ENCODE data around the gene SMPD4.
"Not testable (repeated sequence)": the region's sequence is repeated elsewhere in the genome, so short reads cannot be mapped to it uniquely, and the experiment has no call there.

Gene SMPD4

DNA sequence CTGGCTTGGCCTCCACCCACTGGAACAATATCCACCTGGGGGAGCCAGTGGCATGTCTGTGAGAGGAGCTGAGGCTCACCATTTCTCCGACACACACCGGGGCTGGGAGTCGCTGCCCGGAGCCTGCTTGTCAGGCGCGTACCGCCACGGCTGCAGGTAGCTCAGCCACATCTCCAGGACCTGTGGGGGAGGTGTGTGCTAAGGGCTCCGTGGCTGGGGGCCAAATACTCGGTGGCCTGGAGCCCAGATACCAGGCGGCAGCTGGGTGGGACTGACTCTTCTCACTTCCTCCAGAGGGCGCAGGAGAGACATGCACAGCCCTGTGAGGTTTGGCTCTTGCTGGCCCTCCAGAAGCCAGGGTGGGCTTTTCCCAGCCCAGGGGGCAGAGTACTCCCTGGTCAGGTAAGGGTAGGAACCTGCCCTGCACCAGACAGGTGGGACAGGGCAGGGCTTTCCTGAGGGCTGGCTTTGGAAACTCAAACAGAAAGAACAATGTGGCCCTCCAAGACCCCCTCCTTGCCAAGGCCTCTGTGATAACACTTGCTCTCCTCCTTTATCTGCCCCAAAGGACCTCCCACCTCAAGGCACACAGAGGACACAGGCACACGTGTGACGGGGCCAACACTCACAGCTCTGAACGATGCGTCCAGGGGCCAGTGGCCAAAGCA, 25.3 kb downstream of the SMPD4 start:
- DNase-seq, result peak; percentile 19

DNA sequence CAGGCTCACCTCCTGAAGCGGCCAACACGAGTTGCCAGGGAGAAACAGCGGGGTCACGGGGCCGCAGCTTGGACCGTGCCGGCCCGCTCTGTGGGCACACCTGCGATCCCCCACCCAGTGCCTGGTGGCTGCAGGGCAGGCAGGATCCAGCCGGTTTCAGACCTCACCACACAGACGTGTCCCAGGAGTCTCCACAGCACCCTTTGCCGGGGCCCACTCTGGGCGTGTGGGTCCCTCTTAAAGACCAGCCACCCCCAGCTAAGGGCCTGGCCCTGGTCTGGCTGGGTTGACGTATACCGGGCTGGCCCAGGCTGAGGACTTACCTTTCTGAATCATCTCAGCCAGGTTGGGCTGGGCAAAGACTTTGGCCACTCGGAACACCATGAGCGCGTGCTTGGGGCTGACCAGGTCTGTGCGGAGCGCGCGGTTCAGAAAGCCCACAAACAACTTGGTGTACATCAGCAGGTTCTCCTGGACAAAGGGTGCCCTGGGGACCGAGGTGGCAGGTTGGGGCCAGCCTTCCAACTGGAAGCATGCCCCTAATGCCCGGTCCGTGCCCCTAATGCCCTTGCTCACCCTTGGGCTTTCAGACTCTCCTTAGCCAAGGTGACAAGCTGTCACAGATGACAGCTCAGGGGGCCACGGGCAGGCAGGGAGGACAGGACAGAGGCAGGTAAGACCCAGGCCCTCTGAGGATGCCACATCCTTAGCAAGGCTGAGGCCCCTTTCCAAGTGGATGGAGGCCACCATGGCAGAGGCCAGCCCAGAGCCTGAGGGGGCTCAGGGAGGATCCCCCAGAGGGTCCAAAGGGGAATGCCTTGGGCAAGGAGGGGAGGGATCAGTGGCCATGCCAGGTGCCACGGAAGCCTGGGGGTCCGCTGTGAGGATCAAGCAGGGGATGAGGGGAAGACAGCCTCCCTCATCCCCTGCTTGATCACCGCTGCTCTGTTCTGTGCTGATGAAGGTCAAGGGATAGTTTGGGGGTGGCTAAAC, 26.3 kb downstream of the SMPD4 start:
- DNase-seq, result no peak

DNA sequence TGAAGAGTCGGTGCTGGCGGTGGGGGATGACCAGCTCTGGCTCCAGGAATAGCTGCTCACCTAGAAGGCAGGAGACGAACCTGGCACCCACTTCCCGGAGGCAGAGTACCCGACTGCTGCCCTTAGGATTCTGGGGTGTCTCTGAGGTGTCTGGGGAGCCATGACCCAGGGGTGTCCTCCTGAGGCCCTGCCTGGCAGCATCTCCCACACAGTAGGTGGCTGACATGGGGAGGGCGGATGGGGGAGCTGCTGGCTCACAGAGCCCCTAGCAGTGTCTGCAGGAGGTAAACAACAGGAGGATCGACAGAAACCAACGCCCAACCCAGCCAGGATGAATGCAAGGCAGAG, 27.0 kb downstream of the SMPD4 start:
- not testable (repeated sequence) for DNase-seq

DNA sequence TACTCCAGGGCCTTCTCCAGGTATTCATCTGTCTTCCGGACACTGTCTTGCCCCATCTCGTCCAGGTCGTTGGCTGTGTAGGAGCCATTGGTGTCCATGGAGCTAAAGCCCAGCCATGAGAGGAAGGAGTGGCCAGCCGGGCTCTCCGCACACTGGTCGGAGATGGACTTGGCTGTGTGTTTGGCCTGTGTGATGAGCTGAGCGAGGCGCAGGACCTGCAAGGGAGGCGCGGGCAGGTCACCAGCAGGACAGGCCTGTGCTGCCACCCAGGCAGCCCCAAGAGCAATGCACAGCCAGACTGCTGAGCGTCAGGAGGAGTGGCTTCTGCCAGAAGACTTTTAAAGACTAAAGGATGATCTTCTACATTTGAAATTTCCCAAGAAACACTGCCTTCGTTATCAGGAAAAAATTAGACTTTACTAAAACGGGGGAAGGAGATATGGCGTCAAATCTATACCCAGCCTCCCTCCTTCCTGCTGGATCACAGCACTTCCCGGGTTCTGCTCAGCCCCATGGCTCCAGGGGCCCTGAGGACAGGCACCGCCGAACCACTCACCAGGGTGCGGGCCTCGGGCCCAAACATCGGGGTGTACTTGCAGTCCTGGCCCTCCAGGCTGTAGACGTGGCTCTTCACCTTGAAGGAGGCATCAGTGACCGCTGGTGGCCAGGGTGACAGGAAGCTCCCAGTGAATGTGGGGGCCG, 27.5 kb downstream of the SMPD4 start:
- DNase-seq, result not testable (repeated sequence)

DNA sequence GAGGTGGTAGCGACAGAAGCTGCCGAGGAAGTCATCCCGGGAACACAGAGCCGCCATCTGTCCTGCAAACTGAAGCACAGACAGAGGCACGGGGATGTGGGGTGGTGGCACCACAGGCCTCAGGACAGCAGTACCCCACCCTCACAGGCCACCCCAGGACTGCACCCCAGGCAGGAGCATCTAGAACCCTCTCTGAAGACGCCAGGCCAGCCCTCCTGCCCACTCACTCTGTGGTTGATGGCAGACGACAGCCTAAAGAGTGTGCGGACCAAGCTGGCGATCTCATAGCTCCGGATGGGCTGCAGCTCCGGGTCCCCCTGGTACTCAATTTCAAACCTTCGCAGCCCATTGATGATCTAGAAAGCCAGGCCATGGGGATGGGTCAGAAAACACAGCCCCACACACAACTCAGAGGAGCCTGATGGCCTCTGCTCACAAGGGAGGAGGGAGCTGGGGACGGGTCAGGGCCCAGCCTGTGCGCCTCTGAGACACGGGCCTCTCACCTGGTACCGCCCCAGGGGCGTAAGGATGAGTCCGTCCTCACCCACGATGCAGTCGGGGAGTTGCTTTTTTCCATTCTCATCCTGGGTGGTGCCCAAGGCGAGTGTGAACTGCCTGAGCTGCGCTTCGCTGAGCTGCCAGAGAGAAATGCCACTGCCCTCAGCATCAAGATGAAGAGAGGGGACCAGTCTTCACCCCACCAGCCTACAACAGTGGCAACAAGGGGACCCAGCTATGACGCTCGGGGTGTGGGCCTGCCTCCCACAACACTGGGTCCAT, 28.4 kb downstream of the SMPD4 start:
- DNase-seq, result no peak

DNA sequence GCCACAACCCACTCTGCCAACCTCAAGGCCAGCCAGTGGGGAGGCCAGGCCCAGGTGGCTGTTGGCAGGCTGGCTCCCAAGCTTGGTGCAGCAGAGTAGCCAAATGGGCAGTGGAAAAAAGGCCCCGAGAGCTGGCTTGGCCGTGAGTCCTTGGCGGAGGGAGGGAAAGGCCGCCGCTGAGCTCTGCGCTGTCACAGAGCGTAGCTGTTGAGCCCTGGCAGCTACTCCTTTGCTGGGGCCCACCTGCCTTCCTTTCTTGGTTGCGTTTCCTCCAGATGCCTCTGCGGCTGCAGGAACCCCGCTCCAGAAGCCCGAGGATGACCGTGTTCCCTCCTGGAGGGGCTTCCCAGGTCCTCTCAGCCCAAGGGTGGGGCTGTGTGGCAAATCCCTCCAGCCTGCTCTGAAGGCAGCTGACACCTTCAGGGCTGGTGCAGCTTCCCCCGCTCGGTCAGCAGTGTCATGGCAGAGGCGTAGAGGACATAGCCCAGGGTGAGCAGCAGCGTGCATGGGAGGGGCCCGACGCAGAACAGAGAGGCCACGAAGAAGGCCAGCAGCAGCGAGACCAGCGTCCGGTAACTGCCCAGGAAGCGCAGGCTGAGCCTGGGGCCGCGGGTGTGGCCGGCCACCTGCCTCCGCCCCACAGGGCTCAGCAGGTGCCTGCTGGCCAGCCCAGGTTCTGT, 29.1 kb downstream of the SMPD4 start:
- not testable (repeated sequence) for DNase-seq

DNA sequence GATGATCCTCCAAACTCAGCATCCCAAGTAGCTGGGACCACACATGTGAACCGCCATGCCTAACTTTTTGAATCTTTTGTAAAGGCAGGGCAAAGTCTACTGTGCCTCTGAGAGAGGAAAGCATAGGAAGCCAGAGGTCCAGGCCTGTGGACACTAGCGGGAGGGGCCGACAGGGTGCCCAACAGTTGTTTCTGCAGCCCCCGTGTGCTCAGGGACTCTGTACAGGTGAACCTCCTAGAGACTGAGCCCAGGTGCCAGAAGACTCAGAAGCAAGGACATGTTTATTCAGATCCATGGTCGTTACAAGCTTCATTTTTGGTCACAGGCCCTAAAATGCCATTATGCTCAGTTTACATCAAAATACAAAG, 30.3 kb downstream of the SMPD4 start:
- not testable (repeated sequence) for DNase-seq

DNA sequence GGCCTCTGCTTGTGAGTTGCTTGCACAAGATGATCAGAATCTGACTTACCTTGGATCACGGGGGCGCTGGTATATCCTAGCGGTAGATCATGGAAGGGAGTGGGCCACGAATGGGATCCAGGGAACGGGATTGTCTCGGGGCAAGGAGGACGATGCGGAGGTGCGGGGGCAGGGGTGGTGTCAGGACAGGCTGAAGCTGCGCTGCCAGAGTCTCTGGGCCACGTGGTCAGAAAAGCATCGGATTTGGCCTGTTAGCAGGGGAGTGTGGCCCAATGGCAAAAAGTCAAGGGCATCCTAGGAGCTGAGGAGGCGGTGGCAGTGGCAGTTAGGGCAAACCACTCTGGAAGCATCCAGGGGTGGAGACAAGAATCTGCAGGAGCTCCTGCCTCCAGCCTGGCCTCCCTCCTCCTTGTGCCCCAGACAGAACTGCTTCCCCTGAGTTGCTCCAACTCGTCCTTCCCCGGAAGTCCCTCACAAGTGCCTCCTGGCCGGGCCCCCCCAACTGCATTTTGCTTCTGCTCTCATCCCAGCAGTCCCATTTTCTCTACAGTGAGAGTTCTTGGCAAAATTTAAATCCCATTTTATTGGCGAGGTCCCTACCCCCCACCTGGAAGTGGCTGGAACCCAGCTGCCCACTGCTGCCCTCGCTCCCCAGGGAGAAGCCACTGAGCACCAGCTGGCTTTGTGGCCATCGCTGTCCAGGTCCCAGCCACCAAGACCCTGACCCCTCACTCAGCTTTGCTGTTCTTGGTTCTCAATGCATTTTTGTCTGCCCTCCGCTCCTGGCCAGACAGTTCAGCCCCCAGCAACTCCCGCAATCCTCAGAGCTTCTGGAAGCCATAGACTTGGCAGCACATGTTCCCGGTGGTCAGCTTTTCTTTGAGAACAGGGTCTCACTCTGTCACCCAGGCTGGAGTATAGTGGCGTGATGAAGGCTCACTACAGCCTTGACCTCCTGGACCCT, 30.9 kb downstream of the SMPD4 start:
- DNase-seq, result no peak

DNA sequence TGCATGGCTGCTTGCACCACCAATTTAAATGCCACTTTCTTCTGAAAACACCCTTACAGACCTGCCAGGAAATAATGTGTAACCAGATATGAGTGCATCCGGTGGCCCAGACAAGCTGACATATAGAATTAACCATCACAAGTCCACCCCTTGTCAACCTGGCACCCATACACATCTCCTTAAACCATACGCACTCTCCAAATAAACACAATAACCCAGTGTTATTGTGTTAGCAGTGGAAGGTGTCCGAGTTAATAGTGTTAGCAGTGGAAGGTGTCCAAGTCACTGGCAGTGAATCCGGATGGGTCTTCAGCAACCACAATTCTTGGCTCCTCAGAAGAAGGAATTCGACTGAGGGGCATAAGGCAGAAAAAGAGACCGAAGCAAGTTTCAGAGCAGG, 32.9 kb downstream of the SMPD4 start:
- peak; percentile 14 for DNase-seq

DNA sequence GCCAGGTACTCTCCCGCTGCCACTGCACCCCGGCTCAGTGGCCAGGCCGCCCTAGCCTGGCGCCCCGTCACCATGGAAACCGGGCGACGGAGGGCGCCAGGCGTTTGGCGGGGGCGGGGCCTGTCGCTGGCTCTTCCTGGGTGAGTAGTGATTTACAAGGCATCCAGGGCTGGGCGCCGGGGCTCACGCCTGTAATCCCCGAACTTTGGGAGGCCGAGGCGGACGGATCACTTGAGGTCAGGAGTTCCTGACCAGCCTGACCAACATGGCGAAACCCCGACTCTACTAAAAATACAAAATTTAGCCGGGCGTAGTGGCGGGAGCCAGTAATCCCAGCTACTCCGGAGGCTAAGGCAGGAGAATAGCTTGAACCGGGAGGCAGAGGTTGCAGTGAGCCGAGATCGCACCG, 36.4 kb downstream of the SMPD4 start, which contains the start of gene CCDC74B:
Gene CCDC74B (minus strand): TSS at position 107 of the 409 bp plus-strand sequence. CDS start 116 bp downstream, outside the sequence.
- DNase-seq, result peak; percentile 48

DNA sequence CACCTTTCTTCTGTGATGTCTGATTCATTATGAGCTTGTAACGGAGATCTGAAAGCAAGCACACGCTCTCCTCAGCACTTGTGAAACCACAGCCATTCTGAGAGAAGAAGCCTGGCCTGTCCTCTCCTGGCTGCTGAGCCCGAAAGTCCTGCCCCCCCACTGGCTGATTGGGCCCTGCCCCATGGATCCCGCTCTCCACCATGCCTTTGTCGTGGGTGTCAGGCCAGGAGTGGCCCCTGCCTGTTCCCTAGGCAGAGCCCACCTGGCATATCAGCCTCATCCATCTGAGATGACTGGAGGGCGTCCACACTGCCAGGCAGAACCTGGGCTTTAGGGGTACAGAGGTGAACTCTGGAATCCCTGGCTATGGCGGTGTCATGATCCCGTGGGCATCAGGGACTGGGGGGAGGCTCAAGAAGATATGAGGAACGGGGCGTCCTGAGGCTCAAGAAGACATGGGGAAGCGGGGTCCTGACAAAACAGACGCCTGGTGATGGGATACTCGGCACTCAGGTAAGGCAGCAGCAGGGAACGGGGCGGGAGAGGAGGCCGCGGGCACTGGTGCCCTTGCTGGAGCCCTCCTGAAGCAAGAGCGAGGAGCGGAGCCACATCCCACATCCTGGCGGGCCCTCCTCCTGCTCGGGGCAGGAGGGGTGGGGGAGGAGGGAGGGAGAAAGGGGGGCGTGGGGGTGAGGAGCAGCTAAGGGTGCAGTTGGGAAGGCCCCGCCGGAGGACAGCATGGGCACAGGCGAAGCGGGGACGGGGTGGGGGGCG, 37.9 kb downstream of the SMPD4 start:
- not testable (repeated sequence) for DNase-seq

DNA sequence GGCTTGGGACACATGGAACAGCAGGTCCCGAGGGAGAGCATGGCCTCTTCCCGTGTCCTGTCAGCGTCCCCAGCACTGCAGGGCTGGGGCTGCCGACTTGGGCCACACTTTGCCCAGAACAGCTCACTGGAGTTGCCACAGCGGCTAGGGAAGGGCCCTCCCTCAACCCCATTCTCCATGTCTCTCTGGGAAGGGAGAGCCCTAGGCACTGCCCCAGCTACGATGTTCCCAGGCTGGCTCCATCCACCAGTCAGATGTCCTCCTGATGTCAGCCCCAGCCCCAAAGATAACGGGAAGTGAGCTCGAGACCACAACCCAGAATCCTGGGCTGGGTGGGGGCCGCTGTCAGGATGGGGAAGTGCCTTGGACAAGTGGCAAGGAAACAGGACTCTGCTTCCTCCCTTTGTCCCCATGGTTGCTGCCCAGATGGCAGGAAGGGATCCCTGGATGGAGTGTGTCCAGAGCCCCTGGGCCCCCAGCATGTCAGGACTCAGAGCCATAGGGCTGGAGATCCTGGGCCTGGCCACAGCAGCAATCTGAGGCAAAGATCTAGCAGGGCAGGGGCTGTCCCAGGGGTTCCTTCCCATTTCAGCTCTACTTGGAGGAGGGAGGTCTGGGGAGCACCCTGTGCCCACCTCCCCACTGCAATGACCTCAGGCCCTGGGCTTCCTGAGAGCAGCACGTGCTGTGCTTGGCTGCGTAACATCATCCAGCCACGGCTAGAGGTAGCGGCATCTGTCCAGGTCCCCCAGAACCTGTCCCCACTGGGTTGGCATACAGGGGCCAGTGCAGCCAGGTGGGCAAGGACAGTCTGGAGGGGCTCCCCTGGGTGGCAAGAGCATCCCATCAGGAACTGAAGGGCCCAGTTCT, 38.8 kb downstream of the SMPD4 start:
- DNase-seq, result not testable (repeated sequence)

DNA sequence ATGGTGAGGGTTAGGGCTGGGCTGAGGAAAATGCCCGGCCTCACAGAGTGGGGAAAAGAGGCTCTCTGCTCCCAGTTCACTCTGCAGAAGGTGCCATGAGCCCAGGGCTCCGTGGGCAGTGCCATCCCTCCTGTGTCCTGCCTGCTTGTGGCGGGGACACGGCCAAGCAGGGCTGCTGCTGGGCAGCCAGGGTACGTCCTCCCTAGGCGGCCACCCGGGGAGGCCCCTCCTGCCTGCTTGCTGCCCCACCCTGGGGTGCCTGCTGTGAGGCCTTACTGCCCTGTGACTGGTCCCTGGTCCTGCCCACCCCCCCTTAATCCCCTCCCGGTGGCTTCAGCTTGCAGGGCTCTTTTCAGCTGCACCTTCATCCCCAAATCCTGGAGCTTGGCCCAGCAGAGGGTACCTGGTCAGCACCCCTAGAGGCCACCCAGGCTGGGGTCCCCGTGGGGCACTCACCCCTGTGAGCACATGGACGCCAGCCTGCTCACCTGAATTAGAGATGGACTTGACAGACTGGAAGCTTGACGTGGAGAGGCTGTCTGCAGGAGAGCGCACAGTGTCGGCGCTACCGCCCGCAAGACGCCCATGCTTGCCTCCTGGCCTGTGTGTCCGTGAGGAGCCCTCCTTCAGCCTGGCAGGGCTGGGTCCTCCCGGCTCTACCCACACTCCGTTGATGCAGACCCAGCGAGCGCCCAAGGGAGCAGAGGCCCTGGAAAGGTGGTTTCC, 39.6 kb downstream of the SMPD4 start:
- not testable (repeated sequence) for DNase-seq

DNA sequence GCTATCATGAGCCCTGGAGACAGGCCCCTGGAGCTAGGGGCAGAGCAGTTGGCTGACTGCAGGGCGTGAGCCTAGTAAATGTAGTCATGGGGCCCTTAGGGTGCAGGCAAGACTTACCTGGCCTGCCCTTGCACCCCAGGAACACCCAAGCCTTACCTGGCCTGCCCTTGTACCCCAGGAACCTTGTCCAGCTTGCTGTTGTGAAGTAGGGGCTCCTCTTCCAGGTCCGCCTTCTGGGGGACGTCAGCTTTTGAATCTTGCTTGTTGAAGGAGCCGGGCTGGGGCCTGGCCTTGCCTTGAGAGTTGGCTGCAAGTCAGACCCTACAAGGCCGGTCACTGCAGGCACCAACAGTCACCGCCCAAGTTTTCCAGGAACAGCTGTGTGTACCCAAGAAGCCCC, 40.4 kb downstream of the SMPD4 start:
- not testable (repeated sequence) for DNase-seq

DNA sequence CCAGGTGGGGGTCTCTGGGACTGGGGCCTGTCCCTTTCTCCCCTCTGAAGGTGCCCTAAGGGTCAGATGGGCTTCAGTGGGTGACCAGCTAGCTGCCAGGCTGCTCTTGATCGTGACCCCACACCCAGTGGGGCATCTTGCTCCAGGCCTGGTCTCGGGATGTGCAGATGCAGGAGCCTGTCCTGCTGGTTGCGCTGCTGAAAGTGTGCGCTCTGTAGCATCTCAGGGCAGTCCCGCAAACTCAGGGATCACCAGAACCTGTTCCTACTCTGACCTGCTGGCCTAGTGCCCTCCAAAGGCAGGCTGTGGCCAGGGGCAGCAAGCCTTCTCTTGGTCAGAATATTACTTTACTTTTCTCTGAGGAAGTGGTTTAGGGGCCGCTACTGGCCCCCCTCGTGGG, 40.9 kb downstream of the SMPD4 start:
- DNase-seq, result not testable (repeated sequence)

DNA sequence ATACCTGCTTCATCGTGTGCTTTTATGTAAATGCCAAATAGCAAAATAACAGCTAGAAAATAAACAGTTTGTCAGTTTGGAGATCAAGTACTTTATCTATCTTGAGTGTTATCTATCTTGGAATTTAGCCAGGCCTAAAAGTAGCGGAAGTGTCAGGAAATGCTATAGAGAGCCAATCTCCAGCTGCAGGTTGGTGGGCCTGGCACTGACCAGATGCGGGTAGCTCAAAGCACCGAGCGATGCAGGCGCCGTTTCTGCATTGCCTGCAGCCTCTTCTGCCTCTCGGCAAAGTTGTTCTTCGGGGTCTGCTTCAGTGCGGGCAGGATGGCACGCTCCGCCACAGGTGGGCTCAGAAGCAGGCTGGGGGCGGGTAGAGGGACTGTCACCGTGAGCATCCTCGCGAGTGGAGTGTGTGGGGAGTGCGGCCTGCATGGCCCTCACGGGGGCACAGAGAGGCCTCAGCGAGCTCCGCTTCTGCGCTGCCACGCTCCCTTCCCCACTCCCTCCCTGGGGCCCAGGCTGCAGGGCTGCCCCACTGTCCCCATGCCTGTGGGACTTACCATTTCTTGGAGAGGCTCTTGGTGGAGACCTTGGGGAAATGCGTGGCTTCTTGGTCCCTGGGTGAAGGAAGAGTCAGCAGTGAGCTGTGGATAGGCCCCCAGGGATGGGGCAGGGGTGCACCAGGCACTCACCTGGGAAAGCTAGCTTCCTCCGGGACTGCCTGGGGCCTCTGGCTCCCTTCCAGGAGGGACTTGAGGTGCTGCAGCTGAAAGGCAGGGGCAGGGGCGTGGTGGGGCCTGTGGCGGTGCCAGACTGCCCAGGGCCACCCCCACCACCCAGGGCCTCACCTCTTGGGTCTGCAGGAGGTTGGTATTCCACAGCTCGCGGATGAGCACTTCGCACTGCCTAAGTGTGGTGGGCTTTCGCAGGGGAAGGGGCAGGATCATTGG, 41.8 kb downstream of the SMPD4 start:
- peak; percentile 7 for DNase-seq

DNA sequence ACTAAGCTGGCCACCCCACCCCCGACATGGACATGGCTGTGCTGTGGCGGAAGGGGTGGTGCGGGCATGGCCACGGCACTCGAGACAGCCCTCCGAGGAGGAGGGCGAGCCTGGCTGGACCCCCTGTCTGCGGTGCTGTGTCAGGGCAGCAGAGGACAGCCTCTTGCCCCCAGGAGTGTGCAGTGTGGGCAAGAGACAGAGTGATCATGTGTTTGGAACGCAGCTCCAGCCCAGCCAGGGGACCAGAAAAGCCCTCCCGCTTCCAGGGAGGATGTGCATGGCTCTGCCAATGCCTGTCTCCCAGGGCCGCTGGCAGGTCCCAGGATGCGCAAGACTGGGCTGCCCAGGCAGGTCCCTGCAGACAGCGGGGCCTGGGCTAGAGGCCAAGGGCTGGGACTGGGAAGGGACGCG, 42.6 kb downstream of the SMPD4 start:
- not testable (repeated sequence) for DNase-seq
